HCT116 (cell line): ENCODE measurements around the gene CA12. TPM values are rescaled to one million over a fixed set of nuclear protein-coding genes. Genes with fewer than 3 reads are reported as not detected.

ENCODE experiments used
- ATAC-seq: fragments of 200-7000 bp; cut with Tn5 transposase; 2 replicates; pipeline ENCODE4 v1.9.1; 2020; ENCODE audit warnings: mild to moderate bottlenecking, moderate library complexity
- BruUV-seq: library from RNA; stranded (reverse); fragments of 400-500 nt; replicated peaks from 2 replicates; lab custom pipeline; 2021; lab: Mats Ljungman, UMichigan
- CTCF ChIA-PET: fragments of 300-600 bp; sonication (Branson Sonifier 250); formaldehyde crosslinking; loops from one replicate; lab custom pipeline; 2021; ENCODE audit warnings: antibody characterized with exemption; lab: Charles Lee
- POLR2A ChIA-PET: fragments of 300-600, 350-600 bp; sonication (Branson Sonifier 250); formaldehyde crosslinking; loops from one replicate; lab custom pipeline; 2021; ENCODE audit warnings: antibody characterized with exemption; lab: Charles Lee
- RAD21 ChIA-PET, 2 experiments: fragments of 300-600 bp; sonication (Branson Sonifier 250); formaldehyde crosslinking; loops; one replicate each; lab custom pipeline; 2023; ENCODE audit warnings: low total read pairs in 2 of 2; ENCODE audit not compliant: uncharacterized antibody in 2 of 2, unreplicated experiment in 2 of 2, low non-redundant PET in 1 of 2; lab: Charles Lee
- DNase-seq: peaks from one replicate; pipeline ENCODE4 v3.0.0-alpha.2; 2010; ENCODE audit warnings: low read depth, low spot score
- H2AFZ ChIP-seq: fragments of 200-600 bp; shearing (Covaris generic), sonication (generic); 2 replicates; pipeline ENCODE4 v1.6.1; 2017; ENCODE audit warnings: low read depth, mixed run types, mixed read lengths, antibody characterized with exemption, low read length; ENCODE audit not compliant: poor library complexity, severe bottlenecking
- H3K27ac ChIP-seq: 2 replicates; pipeline ENCODE4 v1.5.1; 2012; ENCODE audit warnings: low read depth, low read length
- H3K27me3 ChIP-seq: fragments of 200-600 bp; sonication (generic); 2 replicates; pipeline ENCODE4 v1.6.1; 2016; ENCODE audit warnings: mixed run types, low read length, mixed read lengths; ENCODE audit not compliant: insufficient read depth
- H3K36me3 ChIP-seq, 2 experiments: fragments of 200-500 bp in 1 of 2; fragments of 200-600 bp in 1 of 2; sonication (Bioruptor generic) in 1 of 2; sonication (generic) in 1 of 2; 2 replicates each; pipeline versions ENCODE4 v1.5.1 to v1.6.1; 2014 to 2016; ENCODE audit warnings: low read length in 2 of 2, inconsistent platforms in 1 of 2, mixed read lengths in 1 of 2, mixed run types in 1 of 2; ENCODE audit not compliant: insufficient read depth in 2 of 2, control insufficient read depth in 1 of 2
- H3K4me1 ChIP-seq, 2 experiments: fragments of 200-600 bp in 1 of 2; sonication (generic) in 1 of 2; 2 replicates each; pipeline versions ENCODE4 v1.5.1 to v1.6.1; 2012 to 2017; ENCODE audit warnings: low read length in 2 of 2, inconsistent platforms in 1 of 2, mild to moderate bottlenecking in 1 of 2, mixed read lengths in 1 of 2, mixed run types in 1 of 2, moderate library complexity in 1 of 2; ENCODE audit not compliant: insufficient read depth in 2 of 2, control insufficient read depth in 1 of 2
- H3K4me2 ChIP-seq: fragments of 200-600 bp; sonication (generic); 2 replicates; pipeline ENCODE4 v1.6.1; 2017; ENCODE audit warnings: mixed run types, low read length, mixed read lengths
- H3K4me3 ChIP-seq, 2 experiments: fragments of 200-600 bp in 1 of 2; sonication (generic) in 1 of 2; replicated peaks in 1 of 2; 2 replicates each; pipeline ENCODE4 v1.5.1; 2011 to 2016; ENCODE audit warnings: low read length in 2 of 2, control low read depth in 1 of 2, low read depth in 1 of 2, mild to moderate bottlenecking in 1 of 2, mixed read lengths in 1 of 2, mixed run types in 1 of 2
- H3K79me2 ChIP-seq: fragments of 200-600 bp; sonication (generic); 2 replicates; pipeline ENCODE4 v1.6.1; 2017; ENCODE audit warnings: mild to moderate bottlenecking, mixed run types, low read length, moderate library complexity, mixed read lengths; ENCODE audit not compliant: insufficient read depth
- H3K9ac ChIP-seq: fragments of 200-600 bp; sonication (generic); 2 replicates; pipeline ENCODE4 v1.6.1; 2016; ENCODE audit warnings: low read length, mixed read lengths
- H3K9me2 ChIP-seq: fragments of 200-600 bp; sonication (generic), shearing (Covaris generic); 2 replicates; pipeline ENCODE4 v1.6.1; 2017; ENCODE audit warnings: mixed run types, mild to moderate bottlenecking, moderate library complexity; ENCODE audit not compliant: insufficient read depth
- H3K9me3 ChIP-seq, 2 experiments: fragments of 200-500 bp in 1 of 2; fragments of 200-600 bp in 1 of 2; sonication (Bioruptor generic) in 1 of 2; sonication (generic) in 1 of 2; 2 replicates each; pipeline ENCODE4 v1.6.1; 2014 to 2017; ENCODE audit warnings: low read length in 2 of 2, mixed read lengths in 2 of 2, inconsistent platforms in 1 of 2, low read depth in 1 of 2, mild to moderate bottlenecking in 1 of 2, mixed run types in 1 of 2, moderate library complexity in 1 of 2; ENCODE audit not compliant: control insufficient read depth in 1 of 2, insufficient read depth in 1 of 2
- H4K20me1 ChIP-seq: fragments of 200-600 bp; sonication (generic), shearing (Covaris generic); 2 replicates; pipeline ENCODE4 v1.6.1; 2017; ENCODE audit warnings: mixed run types, mild to moderate bottlenecking, moderate library complexity; ENCODE audit not compliant: insufficient read depth
- CBX3 ChIP-seq: IDR thresholded peaks from 2 replicates; pipeline ENCODE4 v1.6.1; 2012; ENCODE audit warnings: low read depth
- ELF1 ChIP-seq: IDR thresholded peaks from 2 replicates; pipeline ENCODE4 v1.6.1; 2012; ENCODE audit warnings: low read depth, borderline replicate concordance
- EZH2phosphoT487 ChIP-seq: fragments of 200-600 bp; IDR thresholded peaks from 2 replicates; pipeline ENCODE4 v1.6.1; 2018; ENCODE audit warnings: antibody characterized with exemption, borderline replicate concordance
- JUND ChIP-seq: IDR thresholded peaks from 2 replicates; pipeline ENCODE4 v1.6.1; 2012
- RAD21 ChIP-seq: IDR thresholded peaks from 2 replicates; pipeline ENCODE4 v1.6.1; 2012; ENCODE audit warnings: low read depth, mild to moderate bottlenecking
- SIN3A ChIP-seq: IDR thresholded peaks from 2 replicates; pipeline ENCODE4 v1.6.1; 2012; ENCODE audit warnings: low read depth
- YY1 ChIP-seq: IDR thresholded peaks from 2 replicates; pipeline ENCODE4 v1.6.1; 2011; ENCODE audit warnings: low read length, low read depth, moderate library complexity, mild to moderate bottlenecking; ENCODE audit not compliant: insufficient replicate concordance; ENCODE audit errors: extremely low read depth
- ZFX ChIP-seq: fragments of 450-650 bp; IDR thresholded peaks from 2 replicates; pipeline ENCODE4 v1.6.1; 2017
- ZNF274 ChIP-seq: fragments of 200-500 bp; sonication (Bioruptor generic); IDR thresholded peaks from 2 replicates; pipeline ENCODE4 v1.6.1; 2014; ENCODE audit warnings: mild to moderate bottlenecking, low read depth, low read length, inconsistent platforms
- intact Hi-C: fragments of 100-400 bp; cut with micrococcal nuclease; formaldehyde crosslinking; loops from 2 replicates; pipeline ENCODE4 v1.10.0; 2022
- total RNA-seq: library from RNA; stranded (reverse); gene quantifications from one replicate; pipeline ENCODE4 v1.2.1, GENCODE V29; 2021; ENCODE audit not compliant: unreplicated experiment
- TF ChIP-seq, protein P1 (sequence below): IDR thresholded peaks from 2 replicates; pipeline ENCODE4 v1.6.1; 2012; ENCODE audit warnings: low read depth
- TF ChIP-seq, protein P2 (sequence below): IDR thresholded peaks from 2 replicates; pipeline ENCODE4 v1.6.1; 2012
- TF ChIP-seq, protein P3 (sequence below): IDR thresholded peaks from 2 replicates; pipeline ENCODE4 v1.6.1; 2012
- TF ChIP-seq, protein P4 (sequence below): IDR thresholded peaks from 2 replicates; pipeline ENCODE4 v1.6.1; 2011; ENCODE audit warnings: mild to moderate bottlenecking, low read length, moderate library complexity; ENCODE audit not compliant: insufficient replicate concordance; ENCODE audit errors: extremely low read depth

Gene CA12
- total RNA-seq, 1 experiment from 2014 or later: 1.8 TPM

DNA sequence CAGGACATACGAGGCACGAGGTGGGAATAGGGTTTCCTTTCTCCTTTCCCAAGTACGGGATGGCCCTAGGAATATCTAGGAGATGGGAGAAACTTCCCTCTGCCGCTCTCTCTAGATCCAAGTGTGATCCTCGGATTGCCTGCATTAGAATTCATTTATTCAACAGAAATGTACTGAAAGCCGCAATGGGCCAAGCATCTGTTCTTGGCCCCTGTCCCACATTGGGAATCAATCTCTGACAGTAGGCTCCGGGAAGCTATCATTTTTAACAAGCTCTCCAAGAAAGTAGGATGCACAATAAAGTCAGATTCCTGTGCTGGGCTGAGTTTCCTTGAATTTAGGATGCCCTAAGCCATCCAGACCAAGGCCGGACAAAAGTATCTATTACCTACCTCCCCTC is 37.2 kb upstream of the CA12 start:
- no peak overlapping the region for H3K4me2 ChIP-seq
- ATAC-seq (no peak), DNase-seq (no peak)
- ChIA-PET RAD21 (no interaction called here), POLR2A (no interaction called here), CTCF (no interaction called here)
- no TSS peak for BruUV-seq
- TF ChIP-seq, protein P1, sequence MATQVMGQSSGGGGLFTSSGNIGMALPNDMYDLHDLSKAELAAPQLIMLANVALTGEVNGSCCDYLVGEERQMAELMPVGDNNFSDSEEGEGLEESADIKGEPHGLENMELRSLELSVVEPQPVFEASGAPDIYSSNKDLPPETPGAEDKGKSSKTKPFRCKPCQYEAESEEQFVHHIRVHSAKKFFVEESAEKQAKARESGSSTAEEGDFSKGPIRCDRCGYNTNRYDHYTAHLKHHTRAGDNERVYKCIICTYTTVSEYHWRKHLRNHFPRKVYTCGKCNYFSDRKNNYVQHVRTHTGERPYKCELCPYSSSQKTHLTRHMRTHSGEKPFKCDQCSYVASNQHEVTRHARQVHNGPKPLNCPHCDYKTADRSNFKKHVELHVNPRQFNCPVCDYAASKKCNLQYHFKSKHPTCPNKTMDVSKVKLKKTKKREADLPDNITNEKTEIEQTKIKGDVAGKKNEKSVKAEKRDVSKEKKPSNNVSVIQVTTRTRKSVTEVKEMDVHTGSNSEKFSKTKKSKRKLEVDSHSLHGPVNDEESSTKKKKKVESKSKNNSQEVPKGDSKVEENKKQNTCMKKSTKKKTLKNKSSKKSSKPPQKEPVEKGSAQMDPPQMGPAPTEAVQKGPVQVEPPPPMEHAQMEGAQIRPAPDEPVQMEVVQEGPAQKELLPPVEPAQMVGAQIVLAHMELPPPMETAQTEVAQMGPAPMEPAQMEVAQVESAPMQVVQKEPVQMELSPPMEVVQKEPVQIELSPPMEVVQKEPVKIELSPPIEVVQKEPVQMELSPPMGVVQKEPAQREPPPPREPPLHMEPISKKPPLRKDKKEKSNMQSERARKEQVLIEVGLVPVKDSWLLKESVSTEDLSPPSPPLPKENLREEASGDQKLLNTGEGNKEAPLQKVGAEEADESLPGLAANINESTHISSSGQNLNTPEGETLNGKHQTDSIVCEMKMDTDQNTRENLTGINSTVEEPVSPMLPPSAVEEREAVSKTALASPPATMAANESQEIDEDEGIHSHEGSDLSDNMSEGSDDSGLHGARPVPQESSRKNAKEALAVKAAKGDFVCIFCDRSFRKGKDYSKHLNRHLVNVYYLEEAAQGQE: no peak
- TF ChIP-seq EZH2phosphoT487: no peak
- no peaks in the 10 kb centered on the region for H4K20me1 ChIP-seq
- H2AFZ ChIP-seq: no peak overlapping the region
- H3K4me3 ChIP-seq: no peak overlapping the region
- H3K9ac ChIP-seq: no peak overlapping the region
- H3K4me1 ChIP-seq: no peaks in the 10 kb centered on the region
- H3K27me3 ChIP-seq: no peaks in the 10 kb centered on the region
- H3K9me2 ChIP-seq: no peaks in the 10 kb centered on the region
- H3K79me2 ChIP-seq: no peaks in the 10 kb centered on the region
- no peak overlapping the region for H3K27ac ChIP-seq
- H3K9me3 ChIP-seq: no peaks in the 10 kb centered on the region
- intact Hi-C loops: no loop called here
- no peaks in the 10 kb centered on the region for H3K36me3 ChIP-seq

DNA sequence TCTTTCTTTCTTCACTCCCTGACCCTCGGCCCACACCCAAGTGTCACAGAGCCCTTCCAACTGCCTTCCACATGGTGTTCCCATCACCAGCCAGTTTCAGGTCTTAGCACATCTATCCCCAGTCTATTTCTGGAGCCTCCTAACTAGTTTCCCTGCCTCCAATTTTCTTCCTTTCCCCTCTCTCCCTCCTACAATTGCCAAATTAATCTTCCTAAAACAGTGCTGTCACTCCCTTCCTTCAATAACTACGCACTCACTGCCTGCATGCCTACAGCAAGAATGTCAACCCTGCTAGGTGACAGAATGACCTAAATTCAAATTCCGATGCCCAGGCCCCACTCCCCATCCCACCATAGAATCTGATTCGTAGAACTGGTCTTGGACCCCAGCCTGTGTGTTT is 36.1 kb upstream of the CA12 start:
- Histone ChIP-seq H3K79me2 (no peaks in the 10 kb centered on the region), H3K9me3 (no peaks in the 10 kb centered on the region), H3K27ac (no peak overlapping the region), H3K9ac (no peak overlapping the region), H3K4me2 (no peak overlapping the region), H4K20me1 (no peaks in the 10 kb centered on the region), H2AFZ (no peak overlapping the region), H3K4me3 (no peak overlapping the region), H3K4me1 (no peaks in the 10 kb centered on the region), H3K36me3 (no peaks in the 10 kb centered on the region), H3K9me2 (no peaks in the 10 kb centered on the region), H3K27me3 (peaks cover 3% of the 10 kb centered on the region; the same call in 1 of the 2 replicates)
- intact Hi-C loops: no loop called here
- DNase-seq (no peak), ATAC-seq (no peak)
- CTCF ChIA-PET: no interaction called here
- RAD21 ChIA-PET: no interaction called here
- POLR2A ChIA-PET: no interaction called here
- BruUV-seq: no TSS peak
- TF ChIP-seq, protein P2, sequence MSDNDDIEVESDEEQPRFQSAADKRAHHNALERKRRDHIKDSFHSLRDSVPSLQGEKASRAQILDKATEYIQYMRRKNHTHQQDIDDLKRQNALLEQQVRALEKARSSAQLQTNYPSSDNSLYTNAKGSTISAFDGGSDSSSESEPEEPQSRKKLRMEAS: no peak
- TF ChIP-seq ZFX (no peak), YY1 (no peak), EZH2phosphoT487 (no peak), ELF1 (no peak), SIN3A (no peak), ZNF274 (no peak), CBX3 (no peak), JUND (no peak), RAD21 (no peak)
- TF ChIP-seq, protein P3, sequence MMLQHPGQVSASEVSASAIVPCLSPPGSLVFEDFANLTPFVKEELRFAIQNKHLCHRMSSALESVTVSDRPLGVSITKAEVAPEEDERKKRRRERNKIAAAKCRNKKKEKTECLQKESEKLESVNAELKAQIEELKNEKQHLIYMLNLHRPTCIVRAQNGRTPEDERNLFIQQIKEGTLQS: no peak
- TF ChIP-seq, protein P4, sequence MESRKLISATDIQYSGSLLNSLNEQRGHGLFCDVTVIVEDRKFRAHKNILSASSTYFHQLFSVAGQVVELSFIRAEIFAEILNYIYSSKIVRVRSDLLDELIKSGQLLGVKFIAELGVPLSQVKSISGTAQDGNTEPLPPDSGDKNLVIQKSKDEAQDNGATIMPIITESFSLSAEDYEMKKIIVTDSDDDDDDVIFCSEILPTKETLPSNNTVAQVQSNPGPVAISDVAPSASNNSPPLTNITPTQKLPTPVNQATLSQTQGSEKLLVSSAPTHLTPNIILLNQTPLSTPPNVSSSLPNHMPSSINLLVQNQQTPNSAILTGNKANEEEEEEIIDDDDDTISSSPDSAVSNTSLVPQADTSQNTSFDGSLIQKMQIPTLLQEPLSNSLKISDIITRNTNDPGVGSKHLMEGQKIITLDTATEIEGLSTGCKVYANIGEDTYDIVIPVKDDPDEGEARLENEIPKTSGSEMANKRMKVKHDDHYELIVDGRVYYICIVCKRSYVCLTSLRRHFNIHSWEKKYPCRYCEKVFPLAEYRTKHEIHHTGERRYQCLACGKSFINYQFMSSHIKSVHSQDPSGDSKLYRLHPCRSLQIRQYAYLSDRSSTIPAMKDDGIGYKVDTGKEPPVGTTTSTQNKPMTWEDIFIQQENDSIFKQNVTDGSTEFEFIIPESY: no peak
